ENCODE results near the gene DAGLB. TPM values are rescaled to one million over a fixed set of nuclear protein-coding genes. Genes with fewer than 3 reads are reported as not detected.

The DAGLB gene
- total RNA-seq, 4 donors from 2014 or later, result 9.1 to 36.3 (median 24.3) TPM

DNA sequence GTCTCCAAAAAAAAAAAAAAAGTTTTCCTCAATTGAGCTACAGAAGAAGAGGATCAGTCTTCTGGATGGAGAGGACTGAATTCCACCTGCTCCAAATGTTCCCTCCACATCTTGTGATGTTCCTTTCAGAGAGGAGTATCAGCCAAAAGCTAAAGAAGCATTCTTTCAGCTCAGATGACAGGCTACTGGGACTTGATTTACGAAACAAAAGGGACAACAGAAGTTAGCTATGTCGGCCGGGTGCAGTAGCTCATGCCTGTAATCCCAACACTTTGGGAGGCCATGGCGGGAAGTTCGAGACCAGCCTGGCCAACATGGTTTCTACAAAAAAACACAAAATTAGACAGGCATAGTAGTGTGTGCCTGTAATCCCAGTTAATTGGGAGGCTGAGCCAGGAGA, 7.4 kb downstream of the DAGLB start:
- DNase-seq, result no peak
- peaks cover 0 to 22% (median 6%) of the 10 kb centered on the region in 3 donors for H3K36me3 ChIP-seq
- no peak overlapping the region for H3K27ac ChIP-seq
- no peaks in the 10 kb centered on the region for H3K9me3 ChIP-seq
- H3K4me3 ChIP-seq, result no peak overlapping the region
- H3K4me1 ChIP-seq, result peaks cover 0 to 2% (median 0%) of the 10 kb centered on the region in 4 donors
- no peaks in the 10 kb centered on the region for H3K27me3 ChIP-seq
- TF ChIP-seq CTCF (IDR thresholded peaks at IDR 0.05) (no peak), POLR2A (IDR thresholded peaks at IDR 0.05) (no peak)

DNA sequence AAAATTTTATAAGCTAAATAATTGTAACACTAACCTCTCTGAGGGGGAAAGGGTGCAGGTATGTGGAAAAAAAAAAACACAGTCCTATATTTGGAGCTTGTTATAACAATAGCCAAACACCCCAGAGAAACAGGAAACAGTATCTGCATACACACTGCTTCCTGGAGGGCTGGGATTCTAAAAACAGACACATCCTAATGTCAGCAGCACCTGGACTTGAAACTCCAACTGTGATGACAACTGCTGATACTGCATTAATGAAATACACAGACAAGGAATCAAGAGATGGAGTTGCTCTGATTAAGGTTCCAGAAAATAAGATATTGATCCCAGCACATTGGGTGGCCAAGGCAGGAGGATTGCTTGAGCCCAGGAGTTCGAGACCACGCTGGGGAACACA, 9.3 kb downstream of the DAGLB start:
- H3K27ac ChIP-seq, result no peak overlapping the region
- TF ChIP-seq POLR2A (IDR thresholded peaks at IDR 0.05), result no peak
- no peak for TF ChIP-seq CTCF (IDR thresholded peaks at IDR 0.05)
- H3K36me3 ChIP-seq, result peaks cover 0 to 20% (median 0%) of the 10 kb centered on the region in 3 donors
- peaks cover 0 to 4% (median 0%) of the 10 kb centered on the region in 4 donors for H3K4me1 ChIP-seq
- H3K27me3 ChIP-seq, result no peaks in the 10 kb centered on the region
- no peak for DNase-seq
- no peak overlapping the region for H3K4me3 ChIP-seq
- no peaks in the 10 kb centered on the region for H3K9me3 ChIP-seq

DNA sequence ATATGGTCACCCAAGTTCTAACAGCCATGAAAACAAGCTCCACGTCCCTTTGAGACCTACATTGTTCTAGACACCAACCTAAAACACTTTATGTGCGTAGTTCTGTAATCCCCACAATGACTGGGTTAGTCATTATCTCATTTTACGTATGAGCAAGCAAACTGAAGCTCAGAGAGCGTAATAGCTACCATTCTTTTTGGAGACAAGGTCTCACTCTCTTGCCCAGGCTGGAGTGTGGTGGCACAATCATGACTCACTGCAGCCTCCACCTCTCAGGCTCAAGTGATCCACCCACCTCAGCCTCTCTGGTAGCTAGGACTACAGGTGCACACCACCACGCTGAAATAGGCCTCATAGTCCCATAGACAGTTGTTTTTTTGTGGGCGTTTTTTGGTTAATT, 10.5 kb downstream of the DAGLB start:
- Histone ChIP-seq H3K9me3 (no peaks in the 10 kb centered on the region), H3K27ac (peak overlapping the region in 1 of 4 donors; percentile 10), H3K27me3 (no peaks in the 10 kb centered on the region), H3K4me1 (peaks cover 0 to 4% (median 0%) of the 10 kb centered on the region in 4 donors), H3K4me3 (no peak overlapping the region), H3K36me3 (peaks cover 0 to 29% (median 0%) of the 10 kb centered on the region in 3 donors)
- DNase-seq, result no peak
- TF ChIP-seq POLR2A (IDR thresholded peaks at IDR 0.05) (no peak), CTCF (IDR thresholded peaks at IDR 0.05) (no peak)

DNA sequence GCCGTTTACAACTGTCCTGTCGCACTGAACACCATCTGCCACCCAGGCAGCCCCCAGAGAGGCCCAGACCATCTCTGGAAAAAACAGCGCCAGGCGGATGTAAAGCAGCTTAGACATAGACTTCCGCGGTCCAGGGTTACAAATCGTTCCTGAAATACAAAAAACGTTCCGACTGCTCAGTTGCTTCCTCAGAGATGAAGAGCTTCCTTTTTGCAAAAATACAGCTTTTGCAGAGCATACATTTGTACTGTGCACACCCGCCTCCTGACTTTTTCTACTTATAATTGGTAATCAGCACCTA, 11.4 kb downstream of the DAGLB start:
- Histone ChIP-seq H3K27me3 (no peaks in the 10 kb centered on the region), H3K27ac (peak overlapping the region in 2 of 4 donors; percentile 31 to 58), H3K4me1 (peaks cover 0 to 4% (median 0%) of the 10 kb centered on the region in 4 donors), H3K9me3 (no peaks in the 10 kb centered on the region), H3K4me3 (peak overlapping the region in 1 of 4 donors; percentile 2), H3K36me3 (peaks cover 0 to 38% (median 0%) of the 10 kb centered on the region in 3 donors)
- no peak for TF ChIP-seq POLR2A (IDR thresholded peaks at IDR 0.05)
- no peak for TF ChIP-seq CTCF (IDR thresholded peaks at IDR 0.05)
- peak in 2 of 3 donors; percentile 49 to 60 for DNase-seq

DNA sequence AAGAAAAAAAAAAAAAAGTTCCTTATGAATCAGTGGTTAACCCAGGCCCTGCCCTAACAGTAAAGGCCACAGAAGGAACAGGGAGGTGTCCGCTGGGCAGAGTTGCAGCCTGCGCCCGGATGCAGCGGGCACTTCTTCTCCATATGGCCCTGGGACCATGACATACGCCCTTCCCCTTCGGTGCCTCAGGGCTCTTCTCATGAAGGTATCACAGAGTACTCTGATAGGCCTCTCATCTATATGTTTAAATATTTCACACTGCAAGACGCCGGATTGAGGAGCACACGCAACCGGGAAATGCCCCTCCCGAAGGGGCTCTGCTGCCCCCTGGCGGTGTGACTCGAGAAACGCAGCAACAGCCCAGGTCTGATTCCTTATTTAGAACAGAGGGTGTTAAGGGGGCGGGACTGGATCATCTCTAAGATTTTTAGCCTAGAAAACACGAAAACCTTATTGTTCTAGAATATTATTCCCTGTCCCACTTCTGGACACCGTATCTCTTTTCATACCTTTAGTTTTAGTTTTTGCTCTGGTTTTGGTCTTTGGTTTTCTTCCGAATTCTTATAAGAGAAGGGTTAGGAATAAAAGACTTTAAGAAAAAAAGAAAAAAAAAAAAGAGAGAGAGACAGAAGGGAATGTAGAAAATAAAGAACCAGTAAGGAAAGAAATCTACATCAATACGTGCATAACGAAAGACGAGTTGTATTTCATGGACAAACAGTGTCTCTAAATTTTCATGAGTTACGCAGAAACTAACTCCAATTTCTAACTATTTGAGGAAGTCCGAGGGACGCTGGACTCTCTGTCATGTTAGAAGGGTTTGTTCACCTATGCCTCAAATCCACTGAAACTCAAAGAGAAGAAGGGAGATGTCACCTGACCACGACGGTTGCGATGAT, 12.0 kb downstream of the DAGLB start:
- H3K27me3 ChIP-seq, result no peaks in the 10 kb centered on the region
- peak; percentile 73 to 90 (median 87) for DNase-seq
- H3K27ac ChIP-seq, result peak overlapping the region in 3 of 4 donors; percentile 31 to 58 (median 31)
- H3K4me1 ChIP-seq, result peaks cover 0 to 4% (median 0%) of the 10 kb centered on the region in 4 donors
- no peaks in the 10 kb centered on the region for H3K9me3 ChIP-seq
- TF ChIP-seq POLR2A (IDR thresholded peaks at IDR 0.05) (no peak), CTCF (IDR thresholded peaks at IDR 0.05) (peak; percentile 88 to 96 (median 90))
- peaks cover 0 to 38% (median 0%) of the 10 kb centered on the region in 3 donors for H3K36me3 ChIP-seq
- peak overlapping the region in 2 of 4 donors; percentile 2 to 20 for H3K4me3 ChIP-seq
